ENCODE results near the gene SPTBN1. TPM values are rescaled to one million over a fixed set of nuclear protein-coding genes. Genes with fewer than 3 reads are reported as not detected.

The SPTBN1 gene
- total and polyA plus RNA-seq, 2 experiments from 2014 or later = 57.7 to 187 TPM

DNA sequence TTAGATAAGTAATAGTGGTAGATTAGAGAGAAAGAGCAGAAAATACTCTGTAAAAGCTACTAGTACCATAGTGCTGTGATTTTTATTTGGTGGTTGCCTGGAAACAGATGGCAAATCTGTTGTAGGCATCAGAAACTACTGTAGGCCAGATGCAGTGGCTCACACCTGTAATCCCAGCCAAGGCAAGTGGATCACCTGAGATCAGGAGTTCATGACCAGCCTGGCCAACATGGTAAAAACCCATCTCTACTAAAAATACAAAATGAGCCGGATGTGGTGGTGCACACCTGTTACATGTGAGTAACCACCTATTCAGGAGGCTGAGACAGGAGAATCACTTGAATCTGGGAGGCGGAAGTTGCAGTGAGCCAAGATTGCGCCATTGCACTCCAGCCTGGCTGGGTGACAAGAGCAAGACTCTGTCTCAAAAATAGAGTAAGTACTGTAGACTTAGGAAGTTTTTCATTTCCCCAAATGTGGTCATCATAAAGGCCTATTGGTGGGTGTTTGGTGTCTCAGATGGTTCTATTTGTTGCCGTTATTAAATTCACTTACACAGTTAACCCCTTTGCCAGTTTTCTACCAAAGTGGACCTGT is 79.6 kb downstream of the SPTBN1 start:
- no peak for TF ChIP-seq EZH2 (IDR thresholded peaks at IDR 0.05; ENCODE audit: insufficient read depth, poor library complexity, severe bottlenecking)
- TF ChIP-seq EZH2phosphoT487 (IDR thresholded peaks at IDR 0.05; ENCODE audit: insufficient read depth, low read depth) = no peak
- H3K4me1 ChIP-seq (ENCODE audit: insufficient read depth) = peaks cover 27% of the 10 kb centered on the region
- 82 to 86% methylated on average over 4 of the region's 4 CpGs for WGBS, 2 experiments (ENCODE audit: low coverage in 1 of 2, low lambda C conversion rate in 2 of 2, missing lambda C conversion rate in 2 of 2)
- no peaks in the 10 kb centered on the region for H3K27me3 ChIP-seq (replicated peaks; ENCODE audit: insufficient read depth)
- H3K79me2 ChIP-seq (ENCODE audit: insufficient read depth) = peaks cover 79% of the 10 kb centered on the region
- H4K20me1 ChIP-seq (ENCODE audit: insufficient read depth) = no peaks in the 10 kb centered on the region
- H3K9me2 ChIP-seq (ENCODE audit: insufficient read depth) = no peaks in the 10 kb centered on the region
- no peak for DNase-seq
- H3K27ac ChIP-seq = no peak overlapping the region
- H3F3A ChIP-seq (ENCODE audit: insufficient read depth) = peaks cover 24% of the 10 kb centered on the region
- H3K4me2 ChIP-seq (ENCODE audit: unreplicated experiment) = no peak overlapping the region
- H3K9me3 ChIP-seq (ENCODE audit: low read depth) = no peaks in the 10 kb centered on the region
- H3K36me3 ChIP-seq (ENCODE audit: low read depth) = 0 out of 2 replicates have a peak, but pooled peaks cover 4% of the 10 kb centered on the region
- no peak overlapping the region for H2AFZ ChIP-seq
- no peak overlapping the region for H3K9ac ChIP-seq
- no peak overlapping the region for H3K4me3 ChIP-seq
- in situ Hi-C loops (cut with MboI) = no loop called here

DNA sequence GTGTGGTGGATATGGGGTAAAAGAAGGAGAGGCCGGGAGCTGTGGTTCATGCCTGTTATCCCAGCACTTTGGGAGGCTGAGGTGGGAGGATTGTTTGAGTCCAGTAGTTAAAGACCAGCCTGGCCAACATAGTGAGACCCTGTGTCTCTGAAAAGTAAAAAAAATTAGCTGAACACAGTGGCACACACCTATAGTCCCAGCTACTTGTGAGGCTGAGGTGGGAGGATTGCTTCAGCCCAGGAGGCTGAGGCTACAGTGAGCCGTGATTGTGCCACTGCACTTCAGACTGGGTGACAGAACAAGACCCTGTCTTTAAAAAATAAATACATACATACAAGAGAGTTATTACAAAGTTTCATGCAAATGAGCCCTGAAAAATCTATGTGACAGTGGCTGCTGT is 80.6 kb downstream of the SPTBN1 start:
- H3K27me3 ChIP-seq (replicated peaks; ENCODE audit: insufficient read depth) = no peaks in the 10 kb centered on the region
- 94 to 98% methylated on average over 2 of the region's 2 CpGs for WGBS, 2 experiments (ENCODE audit: low coverage in 1 of 2, low lambda C conversion rate in 2 of 2, missing lambda C conversion rate in 2 of 2)
- H3K4me3 ChIP-seq = no peak overlapping the region
- H3K4me1 ChIP-seq (ENCODE audit: insufficient read depth) = peaks cover 17% of the 10 kb centered on the region
- H3K36me3 ChIP-seq (ENCODE audit: low read depth) = 0 out of 2 replicates have a peak, but pooled peaks cover 4% of the 10 kb centered on the region
- H3K27ac ChIP-seq = no peak overlapping the region
- no peaks in the 10 kb centered on the region for H3K9me2 ChIP-seq (ENCODE audit: insufficient read depth)
- TF ChIP-seq EZH2 (IDR thresholded peaks at IDR 0.05; ENCODE audit: insufficient read depth, poor library complexity, severe bottlenecking) (no peak), EZH2phosphoT487 (IDR thresholded peaks at IDR 0.05; ENCODE audit: insufficient read depth, low read depth) (no peak)
- H3K9me3 ChIP-seq (ENCODE audit: low read depth) = no peaks in the 10 kb centered on the region
- H3F3A ChIP-seq (ENCODE audit: insufficient read depth) = peaks cover 16% of the 10 kb centered on the region
- H4K20me1 ChIP-seq (ENCODE audit: insufficient read depth) = no peaks in the 10 kb centered on the region
- H3K4me2 ChIP-seq (ENCODE audit: unreplicated experiment) = no peak overlapping the region
- H3K9ac ChIP-seq = no peak overlapping the region
- no peak for DNase-seq
- no peak overlapping the region for H2AFZ ChIP-seq
- in situ Hi-C loops (cut with MboI) = no loop called here
- H3K79me2 ChIP-seq (ENCODE audit: insufficient read depth) = peaks cover 81% of the 10 kb centered on the region

DNA sequence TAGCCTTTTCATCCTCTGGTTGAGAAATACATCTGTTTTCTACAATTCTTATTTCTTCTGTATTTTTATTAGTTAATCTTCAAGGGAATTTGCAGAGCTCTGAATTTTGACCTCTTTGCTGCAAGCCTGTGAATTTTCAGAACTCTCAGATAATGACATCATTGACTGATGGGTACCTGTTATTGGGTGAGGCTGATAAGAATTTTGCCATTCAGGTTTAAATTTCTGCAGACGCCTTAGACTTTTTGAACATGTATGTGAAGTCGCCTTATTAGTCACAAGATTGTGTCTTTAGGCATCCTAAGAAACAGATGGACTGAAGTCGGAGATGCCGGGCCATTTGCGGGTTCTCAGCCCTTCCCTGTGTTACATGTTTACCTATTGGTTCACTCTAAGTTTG is 82.4 kb downstream of the SPTBN1 start:
- Histone ChIP-seq H3K27ac (no peak overlapping the region), H3K4me3 (no peak overlapping the region), H3F3A (ENCODE audit: insufficient read depth) (no peaks in the 10 kb centered on the region; the same call in none of the 2 replicates), H4K20me1 (ENCODE audit: insufficient read depth) (no peaks in the 10 kb centered on the region), H3K9me2 (ENCODE audit: insufficient read depth) (no peaks in the 10 kb centered on the region), H3K9me3 (ENCODE audit: low read depth) (no peaks in the 10 kb centered on the region), H3K27me3 (replicated peaks; ENCODE audit: insufficient read depth) (no peaks in the 10 kb centered on the region), H3K4me2 (ENCODE audit: unreplicated experiment) (no peak overlapping the region), H3K79me2 (ENCODE audit: insufficient read depth) (peaks cover 99% of the 10 kb centered on the region), H2AFZ (no peak overlapping the region), H3K4me1 (ENCODE audit: insufficient read depth) (peaks cover under 1% of the 10 kb centered on the region), H3K36me3 (ENCODE audit: low read depth) (0 out of 2 replicates have a peak, but pooled peaks cover 4% of the 10 kb centered on the region), H3K9ac (no peak overlapping the region)
- 98 to 99% methylated on average over 5 of the region's 5 CpGs for WGBS, 2 experiments (ENCODE audit: low coverage in 1 of 2, low lambda C conversion rate in 2 of 2, missing lambda C conversion rate in 2 of 2)
- no peak for DNase-seq
- TF ChIP-seq EZH2 (IDR thresholded peaks at IDR 0.05; ENCODE audit: insufficient read depth, poor library complexity, severe bottlenecking) (no peak), EZH2phosphoT487 (IDR thresholded peaks at IDR 0.05; ENCODE audit: insufficient read depth, low read depth) (no peak)
- in situ Hi-C loops (cut with MboI) = no loop called here

DNA sequence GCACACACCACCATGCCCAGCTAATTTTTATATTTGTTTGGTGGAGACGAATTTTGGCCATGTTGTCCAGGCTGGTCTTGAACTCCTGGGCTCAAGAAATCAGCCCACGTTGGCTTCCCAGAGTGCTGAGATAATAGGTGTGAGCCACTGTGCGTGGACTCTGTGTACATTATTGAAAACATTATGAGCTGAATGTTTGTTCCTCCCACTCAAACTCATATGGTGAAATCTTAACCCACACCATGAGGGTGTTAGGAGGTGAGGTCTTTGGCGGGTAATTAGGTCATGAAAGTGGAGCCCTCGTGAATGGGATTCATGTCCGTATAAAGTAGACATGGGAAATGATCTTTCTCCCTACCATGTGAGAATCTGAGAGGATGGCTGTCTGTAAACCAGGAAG is 83.6 kb downstream of the SPTBN1 start:
- in situ Hi-C loops (cut with MboI) = no loop called here
- Histone ChIP-seq H3K9me3 (ENCODE audit: low read depth) (no peaks in the 10 kb centered on the region), H4K20me1 (ENCODE audit: insufficient read depth) (no peaks in the 10 kb centered on the region)

More for the DNA sequence above, 83.6 kb downstream of the SPTBN1 start:
- Histone ChIP-seq H3K4me1 (ENCODE audit: insufficient read depth) (no peaks in the 10 kb centered on the region), H3K9me2 (ENCODE audit: insufficient read depth) (no peaks in the 10 kb centered on the region), H2AFZ (no peak overlapping the region), H3K9ac (no peak overlapping the region), H3F3A (ENCODE audit: insufficient read depth) (no peaks in the 10 kb centered on the region; the same call in none of the 2 replicates), H3K79me2 (ENCODE audit: insufficient read depth) (peaks cover 99% of the 10 kb centered on the region), H3K27me3 (replicated peaks; ENCODE audit: insufficient read depth) (no peaks in the 10 kb centered on the region), H3K36me3 (ENCODE audit: low read depth) (0 out of 2 replicates have a peak, but pooled peaks cover 4% of the 10 kb centered on the region), H3K27ac (no peak overlapping the region), H3K4me3 (no peak overlapping the region), H3K4me2 (ENCODE audit: unreplicated experiment) (no peak overlapping the region)
- no peak for TF ChIP-seq EZH2 (IDR thresholded peaks at IDR 0.05; ENCODE audit: insufficient read depth, poor library complexity, severe bottlenecking)
- no peak for TF ChIP-seq EZH2phosphoT487 (IDR thresholded peaks at IDR 0.05; ENCODE audit: insufficient read depth, low read depth)
- DNase-seq = no peak
- WGBS, 2 experiments (ENCODE audit: low coverage in 1 of 2, low lambda C conversion rate in 2 of 2, missing lambda C conversion rate in 2 of 2) = 90% methylated on average over 6 of the region's 6 CpGs

Measured in GM23248 (cell line).